ENCODE data around the gene SNAPC4.
"Not testable (repeated sequence)": the region's sequence is repeated elsewhere in the genome, so short reads cannot be mapped to it uniquely, and the experiment has no call there.

SNAPC4 gene

GRCh38 chr9:136354592-136355085, 45.3 kb downstream of the SNAPC4 start:
- DNase-seq, result no peak

DNA sequence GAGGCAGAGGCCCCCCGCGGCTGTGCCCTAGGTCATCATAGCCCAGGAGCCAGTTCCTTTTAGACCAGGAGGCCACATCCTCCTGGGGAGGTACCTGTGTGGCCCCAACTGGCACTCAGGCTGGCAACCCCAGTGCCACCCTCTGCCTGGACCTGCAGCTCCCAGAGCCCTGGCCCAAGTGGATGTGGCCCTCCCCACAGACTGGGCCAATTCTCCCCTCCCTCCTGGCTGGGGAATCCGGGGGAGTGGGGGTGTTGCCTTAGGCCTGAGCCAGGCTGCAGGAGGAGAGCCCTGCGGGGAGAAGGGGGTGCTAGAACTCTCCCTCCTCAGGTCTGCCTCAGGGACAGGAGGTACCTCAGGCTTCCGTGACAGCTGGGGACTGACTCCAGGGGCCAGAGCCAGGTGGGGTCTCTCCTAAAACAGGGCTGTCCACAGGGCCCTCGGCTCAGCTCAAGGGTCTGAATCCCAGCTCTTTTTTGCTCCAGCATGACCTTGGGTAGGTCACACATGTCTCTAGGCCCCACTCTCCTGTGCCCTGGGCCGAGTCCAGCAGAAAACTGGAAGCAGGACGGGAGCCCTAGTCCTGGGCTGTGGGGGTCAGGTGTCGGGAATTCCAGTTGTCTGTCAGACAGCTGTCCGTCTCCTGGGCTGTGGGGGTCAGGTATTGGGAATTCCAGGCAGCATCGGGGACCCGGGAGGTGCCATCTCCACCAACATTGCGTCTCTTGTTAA, 46.0 kb downstream of the SNAPC4 start:
- DNase-seq, result no peak

DNA sequence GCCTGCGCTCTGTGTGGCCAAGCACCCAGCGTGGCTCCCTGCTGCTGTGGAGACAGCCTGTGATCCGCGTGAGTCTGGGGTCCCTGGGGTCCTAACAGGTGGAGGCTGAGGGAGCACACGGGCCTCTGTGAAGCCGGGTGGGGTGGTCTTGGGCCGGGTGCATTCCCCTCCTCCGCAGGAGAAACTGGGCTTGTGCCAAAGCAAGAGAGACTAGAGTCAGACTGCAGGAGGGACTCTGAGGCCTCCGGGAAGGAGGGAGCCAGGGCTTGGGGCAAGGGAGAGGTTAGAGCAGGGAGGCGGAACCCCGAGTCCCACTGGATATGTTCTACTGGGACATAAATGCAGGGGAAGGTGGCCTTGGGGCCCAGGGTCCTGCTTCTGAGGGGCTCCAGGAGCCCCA, 46.9 kb downstream of the SNAPC4 start:
- DNase-seq, result no peak

GRCh38 chr9:136352682-136353081, 47.3 kb downstream of the SNAPC4 start:
- DNase-seq, result no peak

- not testable (repeated sequence) for DNase-seq
Measured at GRCh38 chr9:136351868-136352267, 48.1 kb downstream of the SNAPC4 start.

GRCh38 chr9:136351252-136351800, 48.6 kb downstream of the SNAPC4 start:
- no peak for DNase-seq
